Mesothelial cell of epicardium (in vitro differentiated cells): ENCODE results near the gene DPF3. TPM values are rescaled to one million over a fixed set of nuclear protein-coding genes. Genes with fewer than 3 reads are reported as not detected.

Experiments
- DNase-seq, 2 experiments: peaks; one replicate each; pipeline ENCODE4 v3.0.0; 2021; ENCODE audit warnings: low spot score in 2 of 2; ENCODE audit not compliant: unreplicated experiment in 2 of 2
- H3K27ac Mint-ChIP-seq: 2 replicates; pipeline ENCODE4 v1.8.0; 2021; ENCODE audit warnings: mixed read lengths
- H3K27me3 Mint-ChIP-seq: 2 replicates; pipeline ENCODE4 v1.8.0; 2021; ENCODE audit warnings: low read depth, mixed read lengths
- H3K36me3 Mint-ChIP-seq: 2 replicates; pipeline ENCODE4 v1.8.0; 2021; ENCODE audit warnings: mixed read lengths
- H3K4me1 Mint-ChIP-seq: 2 replicates; pipeline ENCODE4 v1.8.0; 2021; ENCODE audit warnings: mixed read lengths
- H3K4me3 Mint-ChIP-seq: 2 replicates; pipeline ENCODE4 v1.8.0; 2021; ENCODE audit warnings: mild to moderate bottlenecking, moderate library complexity, mixed read lengths
- H3K9me3 Mint-ChIP-seq: 2 replicates; pipeline ENCODE4 v1.8.0; 2021; ENCODE audit warnings: mixed read lengths
- CTCF ChIP-seq: fragments of 200-600 bp; sonication (generic); IDR thresholded peaks from one replicate; pipeline ENCODE4 v1.5.0; 2021; ENCODE audit warnings: antibody characterized with exemption; ENCODE audit not compliant: unreplicated experiment
- total RNA-seq: library from RNA; stranded (reverse); gene quantifications from 3 replicates; pipeline ENCODE4 v1.2.1, GENCODE V29; 2021

DPF3 gene
- total RNA-seq, 1 donor from 2014 or later = 1.3 TPM

DNA sequence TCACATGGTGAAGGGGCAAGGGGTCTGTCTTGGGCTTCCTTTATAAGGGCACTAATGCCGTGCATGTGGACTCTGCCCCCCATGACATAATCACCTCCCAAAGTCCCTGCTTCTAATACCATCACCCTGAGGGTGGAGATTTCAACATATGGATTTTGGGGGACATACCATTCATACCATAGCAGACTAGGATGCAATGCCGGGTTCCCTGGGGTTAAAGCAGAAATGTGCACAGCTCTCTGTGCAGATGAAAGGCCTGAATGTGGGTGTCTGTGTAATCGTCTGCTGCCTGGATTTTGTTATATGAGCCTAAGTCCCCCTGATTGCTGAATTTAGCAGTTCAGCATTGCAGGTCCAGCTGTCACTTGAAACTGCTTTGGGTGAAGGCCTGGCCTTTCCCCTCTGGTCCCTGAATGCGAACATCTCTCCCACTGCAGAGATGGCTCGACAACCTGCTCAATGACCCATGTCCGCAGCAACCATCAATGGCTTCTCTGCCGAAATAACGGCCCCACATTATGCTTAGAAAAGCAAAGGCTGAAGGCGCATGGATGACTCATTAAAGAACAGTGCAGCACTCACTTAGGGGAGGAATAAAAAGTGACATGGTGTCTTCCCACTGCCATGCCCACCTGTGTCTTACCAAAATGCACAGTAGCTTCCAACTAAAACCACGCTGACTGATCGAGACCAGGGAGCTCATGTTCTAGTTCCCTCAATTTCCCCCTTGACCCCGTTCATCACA, 286.3 kb downstream of the DPF3 start:
- Mint-ChIP-seq H3K27me3 (peaks cover 6% of the 10 kb centered on the region), H3K36me3 (no peaks in the 10 kb centered on the region), H3K4me1 (peaks cover under 1% of the 10 kb centered on the region), H3K4me3 (no peak overlapping the region), H3K27ac (no peak overlapping the region), H3K9me3 (no peaks in the 10 kb centered on the region)
- no peak for TF ChIP-seq CTCF
- peak in 1 of 2 experiments; percentile 32 for DNase-seq

- no peak for TF ChIP-seq CTCF
- Mint-ChIP-seq H3K27me3 (peaks cover 6% of the 10 kb centered on the region), H3K36me3 (no peaks in the 10 kb centered on the region), H3K27ac (no peak overlapping the region), H3K9me3 (no peaks in the 10 kb centered on the region), H3K4me1 (no peaks in the 10 kb centered on the region), H3K4me3 (no peak overlapping the region)
- no peak for DNase-seq
Measured at GRCh38 chr14:72606879-72607278, 287.0 kb downstream of the DPF3 start.

DNA sequence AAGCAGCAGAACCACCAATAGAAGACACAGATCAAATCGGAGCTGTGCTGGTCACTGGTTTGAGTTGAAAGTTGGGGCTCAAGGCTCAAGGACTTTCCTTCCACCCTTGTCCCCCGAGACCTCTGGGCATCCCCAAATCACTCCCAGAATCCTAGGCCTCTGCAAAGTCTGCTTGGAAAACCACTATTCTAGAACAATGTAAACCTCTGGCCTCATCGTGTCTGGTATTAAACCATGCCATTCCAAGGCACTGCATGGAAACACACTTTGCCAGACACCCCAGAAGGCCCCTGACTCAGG, 288.0 kb downstream of the DPF3 start:
- H3K36me3 Mint-ChIP-seq = no peaks in the 10 kb centered on the region
- no peak overlapping the region for H3K27ac Mint-ChIP-seq
- H3K9me3 Mint-ChIP-seq = no peaks in the 10 kb centered on the region
- no peak for TF ChIP-seq CTCF
- peaks cover 2% of the 10 kb centered on the region for H3K27me3 Mint-ChIP-seq
- H3K4me1 Mint-ChIP-seq = peaks cover 4% of the 10 kb centered on the region
- no peak for DNase-seq
- H3K4me3 Mint-ChIP-seq = no peak overlapping the region

- Mint-ChIP-seq H3K4me3 (no peak overlapping the region), H3K27ac (no peak overlapping the region), H3K9me3 (no peaks in the 10 kb centered on the region), H3K4me1 (peaks cover 7% of the 10 kb centered on the region), H3K36me3 (no peaks in the 10 kb centered on the region), H3K27me3 (peaks cover 2% of the 10 kb centered on the region)
- DNase-seq = peak in 1 of 2 experiments; percentile 32
- TF ChIP-seq CTCF = no peak
Measured at GRCh38 chr14:72605096-72605920, 288.6 kb downstream of the DPF3 start.

DNA sequence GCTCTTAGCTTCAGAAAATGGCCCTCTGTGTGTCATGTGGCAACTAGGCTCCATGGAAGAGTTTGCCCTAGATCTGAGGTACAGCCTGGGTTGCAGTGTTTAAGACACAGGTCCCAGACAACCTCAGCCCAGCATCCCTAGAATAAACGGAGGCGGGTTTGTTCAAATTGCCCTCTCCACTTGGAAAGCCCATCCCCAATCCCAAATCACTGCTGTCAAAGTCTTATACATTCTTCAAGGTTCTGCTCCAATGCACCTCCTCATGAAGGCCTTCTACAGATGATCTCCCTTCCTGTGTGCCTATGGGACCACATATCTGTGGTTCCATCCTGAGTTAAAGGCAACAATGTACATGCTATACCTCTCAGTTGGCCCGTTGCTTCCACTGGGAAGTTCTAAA, 289.8 kb downstream of the DPF3 start:
- Mint-ChIP-seq H3K27ac (no peak overlapping the region), H3K9me3 (no peaks in the 10 kb centered on the region), H3K4me1 (peaks cover 11% of the 10 kb centered on the region), H3K36me3 (no peaks in the 10 kb centered on the region), H3K4me3 (no peak overlapping the region), H3K27me3 (no peaks in the 10 kb centered on the region)
- no peak for TF ChIP-seq CTCF
- peak in 1 of 2 experiments; percentile 10 for DNase-seq
